H9 (cell line): Measurements from ENCODE around the gene YWHAB. TPM values are rescaled to one million over a fixed set of nuclear protein-coding genes. Genes with fewer than 3 reads are reported as not detected.

Experiments
- DNase-seq: peaks from one replicate; pipeline ENCODE4 v3.0.0-alpha.2; 2017
- H2AFZ ChIP-seq: one replicate; pipeline ENCODE4 v1.6.1; 2013; ENCODE audit warnings: mild to moderate bottlenecking, low read length, control low read depth, moderate library complexity
- H2AK5ac ChIP-seq: 2 replicates; pipeline ENCODE4 v1.6.1; 2013; ENCODE audit warnings: low read length, control low read depth, mixed read lengths; ENCODE audit not compliant: insufficient read length
- H2BK120ac ChIP-seq: one replicate; pipeline ENCODE4 v1.6.1; 2013; ENCODE audit warnings: low read depth, mild to moderate bottlenecking, low read length, control low read depth, inconsistent platforms; ENCODE audit not compliant: poor library complexity, severe bottlenecking
- H2BK12ac ChIP-seq: 2 replicates; pipeline ENCODE4 v1.6.1; 2013; ENCODE audit warnings: low read length, control low read depth, mixed read lengths, low read depth; ENCODE audit not compliant: insufficient read length
- H2BK15ac ChIP-seq: 2 replicates; pipeline ENCODE4 v1.6.1; 2013; ENCODE audit warnings: low read depth, low read length, control low read depth
- H2BK20ac ChIP-seq: one replicate; pipeline ENCODE4 v1.6.1; 2013; ENCODE audit warnings: low read depth, mild to moderate bottlenecking, low read length, control low read depth, inconsistent platforms; ENCODE audit not compliant: poor library complexity, severe bottlenecking
- H2BK5ac ChIP-seq: 2 replicates; pipeline ENCODE4 v1.6.1; 2013; ENCODE audit warnings: low read length, control low read depth, mixed read lengths; ENCODE audit not compliant: insufficient read length
- H3K14ac ChIP-seq: 2 replicates; pipeline ENCODE4 v1.6.1; 2013; ENCODE audit warnings: low read length, control low read depth; ENCODE audit not compliant: insufficient read depth
- H3K18ac ChIP-seq: 2 replicates; pipeline ENCODE4 v1.6.1; 2013; ENCODE audit warnings: low read depth, mild to moderate bottlenecking, mixed read lengths, low read length, control low read depth; ENCODE audit not compliant: insufficient read length
- H3K23ac ChIP-seq: 2 replicates; pipeline ENCODE4 v1.6.1; 2013; ENCODE audit warnings: low read length, control low read depth, mixed read lengths, low read depth; ENCODE audit not compliant: insufficient read length
- H3K23me2 ChIP-seq: 2 replicates; pipeline ENCODE4 v1.6.1; 2013; ENCODE audit warnings: low read depth, mild to moderate bottlenecking, mixed read lengths, low read length, control low read depth; ENCODE audit not compliant: insufficient read length, poor library complexity, severe bottlenecking
- H3K27ac ChIP-seq: 2 replicates; pipeline ENCODE4 v1.5.1; 2013; ENCODE audit warnings: low read length, control low read depth, mixed read lengths, low read depth; ENCODE audit not compliant: insufficient read length
- H3K27me3 ChIP-seq: 2 replicates; pipeline ENCODE4 v1.6.1; 2013; ENCODE audit warnings: low read length, control low read depth, inconsistent platforms; ENCODE audit not compliant: insufficient read depth
- H3K4ac ChIP-seq: 2 replicates; pipeline ENCODE4 v1.6.1; 2013; ENCODE audit warnings: low read depth, mild to moderate bottlenecking, control low read depth, inconsistent platforms, low read length, moderate library complexity
- H3K4me1 ChIP-seq: 2 replicates; pipeline ENCODE4 v1.6.1; 2013; ENCODE audit warnings: low read length, control low read depth, inconsistent platforms; ENCODE audit not compliant: insufficient read depth
- H3K4me2 ChIP-seq: 2 replicates; pipeline ENCODE4 v1.6.1; 2013; ENCODE audit warnings: low read length, control low read depth, mixed read lengths; ENCODE audit not compliant: insufficient read length, insufficient read depth
- H3K56ac ChIP-seq: 2 replicates; pipeline ENCODE4 v1.6.1; 2013; ENCODE audit warnings: low read depth, mild to moderate bottlenecking, mixed read lengths, low read length, control low read depth; ENCODE audit not compliant: insufficient read length
- H3K79me1 ChIP-seq: 2 replicates; pipeline ENCODE4 v1.6.1; 2013; ENCODE audit warnings: low read depth, mild to moderate bottlenecking, moderate library complexity, low read length, control low read depth, inconsistent platforms; ENCODE audit not compliant: insufficient read depth, poor library complexity, severe bottlenecking
- H3K79me2 ChIP-seq: 2 replicates; pipeline ENCODE4 v1.6.1; 2013; ENCODE audit warnings: low read length, control low read depth, inconsistent platforms; ENCODE audit not compliant: insufficient read depth
- H3K9ac ChIP-seq: 2 replicates; pipeline ENCODE4 v1.6.1; 2013; ENCODE audit warnings: low read length, control low read depth, mixed read lengths; ENCODE audit not compliant: insufficient read length; ENCODE audit errors: extremely low read depth
- H3K9me3 ChIP-seq: one replicate; pipeline ENCODE4 v1.6.1; 2013; ENCODE audit warnings: low read depth, low read length, inconsistent platforms; ENCODE audit not compliant: control insufficient read depth
- H3T11ph ChIP-seq: one replicate; pipeline ENCODE4 v1.6.1; 2013; ENCODE audit warnings: mild to moderate bottlenecking, low read length, control low read depth, inconsistent platforms
- H4K20me1 ChIP-seq: one replicate; pipeline ENCODE4 v1.6.1; 2013; ENCODE audit not compliant: control insufficient read depth, insufficient read length, insufficient read depth
- H4K5ac ChIP-seq: 2 replicates; pipeline ENCODE4 v1.6.1; 2013; ENCODE audit warnings: low read depth, mild to moderate bottlenecking, mixed read lengths, low read length, control low read depth; ENCODE audit not compliant: insufficient read length
- H4K8ac ChIP-seq: replicated peaks from 2 replicates; pipeline ENCODE4 v1.6.1; 2013; ENCODE audit warnings: low read length, control low read depth, mixed read lengths, low read depth; ENCODE audit not compliant: insufficient read length
- H4K91ac ChIP-seq: 2 replicates; pipeline ENCODE4 v1.6.1; 2013; ENCODE audit warnings: low read depth, mild to moderate bottlenecking, moderate library complexity, mixed read lengths, low read length, control low read depth; ENCODE audit not compliant: insufficient read length
- H3K27ac Mint-ChIP-seq, 3 experiments: 2 replicates in 2 of 3; 3 replicates in 1 of 3; pipeline ENCODE4 v1.8.0; 2020 to 2021; ENCODE audit warnings: mixed read lengths in 3 of 3, mild to moderate bottlenecking in 1 of 3, moderate library complexity in 1 of 3
- H3K27me3 Mint-ChIP-seq: 2 replicates; pipeline ENCODE4 v1.8.0; 2021; ENCODE audit warnings: low read depth, mild to moderate bottlenecking, moderate library complexity, mixed read lengths
- H3K36me3 Mint-ChIP-seq, 3 experiments: 2 replicates in 2 of 3; 3 replicates in 1 of 3; pipeline ENCODE4 v1.8.0; 2020 to 2021; ENCODE audit warnings: low read depth in 3 of 3, mixed read lengths in 3 of 3; ENCODE audit not compliant: insufficient read depth in 1 of 3
- H3K4me1 Mint-ChIP-seq, 2 experiments: 2 replicates each; pipeline ENCODE4 v1.8.0; 2020; ENCODE audit warnings: mixed read lengths in 2 of 2
- H3K4me3 Mint-ChIP-seq, 2 experiments: 2 replicates in 1 of 2; 3 replicates in 1 of 2; pipeline ENCODE4 v1.8.0; 2020 to 2021; ENCODE audit warnings: mild to moderate bottlenecking in 2 of 2, mixed read lengths in 2 of 2, moderate library complexity in 1 of 2
- H3K9me3 Mint-ChIP-seq, 2 experiments: 2 replicates in 1 of 2; 3 replicates in 1 of 2; pipeline ENCODE4 v1.8.0; 2020; ENCODE audit warnings: mild to moderate bottlenecking in 2 of 2, mixed read lengths in 2 of 2, moderate library complexity in 1 of 2
- WGBS: extraction: QIAGEN DNeasy Blood & Tissue Kit; methylation state at CpG from one replicate; pipeline ENCODE4 v1.1.7; 2013; ENCODE audit warnings: missing lambda C conversion rate, low lambda C conversion rate, mixed read lengths; ENCODE audit not compliant: insufficient read length; ENCODE audit errors: extremely low coverage; 5-methylcytosine and 5-hydroxymethylcytosine counted together
- total RNA-seq: library from RNA; stranded (reverse); gene quantifications from 2 replicates; pipeline ENCODE4 v1.2.1, GENCODE V29; 2021
- TF ChIP-seq, protein P1 (sequence below): fragments of 200-600 bp; sonication (generic); conservative IDR thresholded peaks from 3 replicates; pipeline ENCODE4 v1.8.0; 2021; ENCODE audit warnings: antibody characterized with exemption, mild to moderate bottlenecking

Gene YWHAB
- total RNA-seq, 1 experiment from 2014 or later = 203 TPM

DNA sequence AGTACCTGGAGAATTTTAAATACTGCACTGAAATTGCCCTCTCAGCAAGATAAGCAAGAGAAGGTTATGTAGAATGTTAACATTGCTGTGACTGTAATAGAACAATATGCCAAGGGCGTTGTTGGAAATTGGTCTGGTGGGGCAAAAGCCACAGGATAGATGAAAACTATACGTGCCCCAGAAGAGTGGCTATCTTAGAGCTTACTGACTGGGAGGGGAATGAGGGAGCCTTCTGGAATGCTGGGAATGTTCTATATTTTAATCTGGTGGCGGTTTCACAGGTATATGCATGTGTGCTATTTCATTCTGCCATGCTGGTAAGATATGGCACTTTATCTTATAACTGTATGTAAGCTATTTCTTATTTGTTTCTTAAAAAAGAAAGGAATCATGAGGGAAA is 35.2 kb upstream of the YWHAB start:
- no peaks in the 10 kb centered on the region for H3K79me1 ChIP-seq
- WGBS = no CpG with 5 or more reads among the region's 3 CpGs
- H3K14ac ChIP-seq = no peak overlapping the region
- H3K27ac Mint-ChIP-seq = no peak overlapping the region; a peak in 1 of 7 replicates
- no peak overlapping the region for H3K4me3 Mint-ChIP-seq
- no peaks in the 10 kb centered on the region for H3K9me3 ChIP-seq
- H3K27me3 Mint-ChIP-seq = peaks cover 5% of the 10 kb centered on the region
- no peak overlapping the region for H2BK20ac ChIP-seq
- no peak overlapping the region for H3K18ac ChIP-seq
- H3K27me3 ChIP-seq = no peaks in the 10 kb centered on the region
- TF ChIP-seq, protein P1, sequence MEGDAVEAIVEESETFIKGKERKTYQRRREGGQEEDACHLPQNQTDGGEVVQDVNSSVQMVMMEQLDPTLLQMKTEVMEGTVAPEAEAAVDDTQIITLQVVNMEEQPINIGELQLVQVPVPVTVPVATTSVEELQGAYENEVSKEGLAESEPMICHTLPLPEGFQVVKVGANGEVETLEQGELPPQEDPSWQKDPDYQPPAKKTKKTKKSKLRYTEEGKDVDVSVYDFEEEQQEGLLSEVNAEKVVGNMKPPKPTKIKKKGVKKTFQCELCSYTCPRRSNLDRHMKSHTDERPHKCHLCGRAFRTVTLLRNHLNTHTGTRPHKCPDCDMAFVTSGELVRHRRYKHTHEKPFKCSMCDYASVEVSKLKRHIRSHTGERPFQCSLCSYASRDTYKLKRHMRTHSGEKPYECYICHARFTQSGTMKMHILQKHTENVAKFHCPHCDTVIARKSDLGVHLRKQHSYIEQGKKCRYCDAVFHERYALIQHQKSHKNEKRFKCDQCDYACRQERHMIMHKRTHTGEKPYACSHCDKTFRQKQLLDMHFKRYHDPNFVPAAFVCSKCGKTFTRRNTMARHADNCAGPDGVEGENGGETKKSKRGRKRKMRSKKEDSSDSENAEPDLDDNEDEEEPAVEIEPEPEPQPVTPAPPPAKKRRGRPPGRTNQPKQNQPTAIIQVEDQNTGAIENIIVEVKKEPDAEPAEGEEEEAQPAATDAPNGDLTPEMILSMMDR = no peak
- no peak overlapping the region for H2BK12ac ChIP-seq
- no peak overlapping the region for H2BK120ac ChIP-seq
- no peak overlapping the region for H3K4me2 ChIP-seq
- no peak overlapping the region for H3K27ac ChIP-seq
- no peak overlapping the region for H4K91ac ChIP-seq
- H3K9ac ChIP-seq = no peak overlapping the region
- H3K36me3 Mint-ChIP-seq = 0 out of 7 replicates have a peak, but pooled peaks cover 0 to 4% (median 0%) of the 10 kb centered on the region in 3 experiments
- no peaks in the 10 kb centered on the region for H3K79me2 ChIP-seq
- no peaks in the 10 kb centered on the region for H3K23me2 ChIP-seq
- no peak overlapping the region for H3K56ac ChIP-seq
- no peak overlapping the region for H2AK5ac ChIP-seq
- no peak overlapping the region for H3T11ph ChIP-seq
- no peak overlapping the region for H4K5ac ChIP-seq
- peaks cover 4 to 7% of the 10 kb centered on the region in 2 experiments; a peak in 2 of 5 replicates for H3K9me3 Mint-ChIP-seq
- H2BK5ac ChIP-seq = no peak overlapping the region
- peaks cover 22 to 24% of the 10 kb centered on the region in 2 experiments for H3K4me1 Mint-ChIP-seq
- no peak overlapping the region for H3K4ac ChIP-seq
- no peaks in the 10 kb centered on the region for H4K20me1 ChIP-seq
- no peak overlapping the region for H2BK15ac ChIP-seq
- no peak overlapping the region for H3K23ac ChIP-seq
- no peaks in the 10 kb centered on the region for H3K4me1 ChIP-seq
- no peak overlapping the region for H2AFZ ChIP-seq
- DNase-seq = no peak
- H4K8ac ChIP-seq = no peak overlapping the region
